Endothelial cell (in vitro differentiated cells): Measurements from ENCODE around the gene B3GALNT1. TPM values are rescaled to one million over a fixed set of nuclear protein-coding genes. Genes with fewer than 3 reads are reported as not detected.
"Not testable (repeated sequence)": the region's sequence is repeated elsewhere in the genome, so short reads cannot be mapped to it uniquely, and the experiment has no call there.

Experiments used
- DNase-seq: peaks from one replicate; pipeline ENCODE4 v3.0.0; 2021; ENCODE audit warnings: low spot score
- H3K27ac Mint-ChIP-seq: one replicate; pipeline ENCODE4 v1.8.0; 2021; ENCODE audit warnings: mixed read lengths, inconsistent platforms; ENCODE audit not compliant: unreplicated experiment
- H3K27me3 Mint-ChIP-seq: one replicate; pipeline ENCODE4 v1.8.0; 2021; ENCODE audit warnings: mild to moderate bottlenecking, moderate library complexity, mixed read lengths, inconsistent platforms; ENCODE audit not compliant: unreplicated experiment
- H3K36me3 Mint-ChIP-seq: one replicate; pipeline ENCODE4 v1.8.0; 2021; ENCODE audit warnings: mild to moderate bottlenecking, low read depth, mixed read lengths, inconsistent platforms; ENCODE audit not compliant: unreplicated experiment
- H3K4me1 Mint-ChIP-seq: one replicate; pipeline ENCODE4 v1.8.0; 2021; ENCODE audit warnings: mild to moderate bottlenecking, mixed read lengths, inconsistent platforms; ENCODE audit not compliant: unreplicated experiment
- H3K4me3 Mint-ChIP-seq: one replicate; pipeline ENCODE4 v1.8.0; 2021; ENCODE audit warnings: mild to moderate bottlenecking, mixed read lengths, inconsistent platforms; ENCODE audit not compliant: unreplicated experiment
- H3K9me3 Mint-ChIP-seq: one replicate; pipeline ENCODE4 v1.8.0; 2021; ENCODE audit warnings: mixed read lengths, inconsistent platforms; ENCODE audit not compliant: unreplicated experiment
- total RNA-seq: library from RNA; stranded (reverse); fragmentation: NEBNext Ultra II Directional; extraction: Animal tissue kit (Norgen Biotek cat#: 25700); gene quantifications from one replicate; pipeline ENCODE4 v1.2.1, GENCODE V29; 2021; ENCODE audit not compliant: unreplicated experiment
- TF ChIP-seq, protein P1 (sequence below): fragments of 200-600 bp; sonication (generic); IDR thresholded peaks from one replicate; pipeline ENCODE4 v1.5.0; 2021; ENCODE audit warnings: antibody characterized with exemption; ENCODE audit not compliant: unreplicated experiment

The B3GALNT1 gene
- total RNA-seq, 1 donor from 2014 or later = 6.6 TPM

DNA sequence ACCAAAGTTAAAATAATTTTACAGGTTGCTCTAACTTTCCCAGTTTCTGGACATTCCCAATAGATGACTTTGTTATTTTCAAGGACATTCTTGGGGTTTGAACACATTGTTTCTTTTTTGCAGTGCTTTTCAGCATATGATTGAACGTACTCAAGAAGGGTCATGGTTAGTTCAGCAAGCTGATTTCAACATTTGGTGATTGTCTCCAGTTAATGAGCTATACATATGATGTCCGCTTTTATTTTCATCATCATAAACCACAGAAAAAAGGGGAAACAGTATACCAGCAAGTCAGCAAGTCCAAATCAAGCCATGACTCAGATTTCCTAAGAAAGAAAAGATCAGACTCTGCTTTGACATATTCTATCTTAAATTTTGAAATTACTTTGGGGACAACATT lies 69.4 kb downstream of the B3GALNT1 start:
- Mint-ChIP-seq H3K9me3 (no peaks in the 10 kb centered on the region), H3K4me1 (peaks cover 12% of the 10 kb centered on the region), H3K27me3 (no peaks in the 10 kb centered on the region), H3K36me3 (no peaks in the 10 kb centered on the region), H3K4me3 (no peak overlapping the region), H3K27ac (peak overlapping the region; percentile 98)
- DNase-seq = no peak
- TF ChIP-seq, protein P1, sequence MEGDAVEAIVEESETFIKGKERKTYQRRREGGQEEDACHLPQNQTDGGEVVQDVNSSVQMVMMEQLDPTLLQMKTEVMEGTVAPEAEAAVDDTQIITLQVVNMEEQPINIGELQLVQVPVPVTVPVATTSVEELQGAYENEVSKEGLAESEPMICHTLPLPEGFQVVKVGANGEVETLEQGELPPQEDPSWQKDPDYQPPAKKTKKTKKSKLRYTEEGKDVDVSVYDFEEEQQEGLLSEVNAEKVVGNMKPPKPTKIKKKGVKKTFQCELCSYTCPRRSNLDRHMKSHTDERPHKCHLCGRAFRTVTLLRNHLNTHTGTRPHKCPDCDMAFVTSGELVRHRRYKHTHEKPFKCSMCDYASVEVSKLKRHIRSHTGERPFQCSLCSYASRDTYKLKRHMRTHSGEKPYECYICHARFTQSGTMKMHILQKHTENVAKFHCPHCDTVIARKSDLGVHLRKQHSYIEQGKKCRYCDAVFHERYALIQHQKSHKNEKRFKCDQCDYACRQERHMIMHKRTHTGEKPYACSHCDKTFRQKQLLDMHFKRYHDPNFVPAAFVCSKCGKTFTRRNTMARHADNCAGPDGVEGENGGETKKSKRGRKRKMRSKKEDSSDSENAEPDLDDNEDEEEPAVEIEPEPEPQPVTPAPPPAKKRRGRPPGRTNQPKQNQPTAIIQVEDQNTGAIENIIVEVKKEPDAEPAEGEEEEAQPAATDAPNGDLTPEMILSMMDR = no peak

DNA sequence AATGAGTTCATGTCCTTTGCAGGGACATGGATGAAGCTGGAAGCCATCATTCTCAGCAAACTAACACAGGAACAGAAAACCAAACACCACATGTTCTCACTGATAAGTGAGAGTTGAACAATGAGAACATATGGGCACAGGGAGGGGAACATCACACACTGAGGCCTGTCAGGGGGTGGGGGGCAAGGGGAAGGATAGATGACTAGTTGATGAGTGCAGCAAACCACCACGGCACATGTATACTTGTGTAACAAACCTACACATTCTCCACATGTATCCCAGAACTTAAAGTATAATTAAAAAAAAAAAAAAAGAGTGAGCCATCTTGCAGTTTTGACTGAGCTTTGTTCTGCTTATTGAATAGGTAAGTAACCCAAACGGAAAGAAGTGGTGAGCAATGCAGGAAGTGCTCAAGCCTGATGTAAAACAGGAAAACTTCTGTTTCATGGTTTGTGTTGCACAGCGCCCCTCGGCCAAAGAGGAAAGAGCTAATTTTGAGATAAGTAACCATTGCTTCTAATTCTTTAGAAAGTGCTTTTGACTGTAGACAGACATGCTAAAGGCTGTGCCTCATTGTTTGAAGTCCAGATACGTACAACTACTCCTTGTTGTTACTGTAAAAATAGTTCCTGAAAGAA lies 70.1 kb downstream of the B3GALNT1 start:
- peaks cover 12% of the 10 kb centered on the region for H3K4me1 Mint-ChIP-seq
- not testable (repeated sequence) for H3K36me3 Mint-ChIP-seq, H3K27me3 Mint-ChIP-seq, H3K9me3 Mint-ChIP-seq, H3K4me3 Mint-ChIP-seq
- peak; percentile 21 for DNase-seq
- H3K27ac Mint-ChIP-seq = peak overlapping the region; percentile 98

Other genes starting within 250 kb of the B3GALNT1 start
- gene NMD3, start 116.0 kb upstream of the B3GALNT1 start, total RNA-seq = 40.6 TPM